HG02571 (cell line): ENCODE results near the gene TFDP2.
"Not testable (repeated sequence)": the region's sequence is repeated elsewhere in the genome, so short reads cannot be mapped to it uniquely, and the experiment has no call there.

Source experiments
- ATAC-seq: cut with Tn5 transposase; IDR thresholded peaks from one replicate; pipeline ENCODE4 v1.9.1; 2021; ENCODE audit warnings: mild to moderate bottlenecking, moderate library complexity; ENCODE audit not compliant: unreplicated experiment

The TFDP2 gene

GRCh38 chr3:141930801-141931200 is 218.5 kb downstream of the TFDP2 start:
- ATAC-seq, result no peak

DNA sequence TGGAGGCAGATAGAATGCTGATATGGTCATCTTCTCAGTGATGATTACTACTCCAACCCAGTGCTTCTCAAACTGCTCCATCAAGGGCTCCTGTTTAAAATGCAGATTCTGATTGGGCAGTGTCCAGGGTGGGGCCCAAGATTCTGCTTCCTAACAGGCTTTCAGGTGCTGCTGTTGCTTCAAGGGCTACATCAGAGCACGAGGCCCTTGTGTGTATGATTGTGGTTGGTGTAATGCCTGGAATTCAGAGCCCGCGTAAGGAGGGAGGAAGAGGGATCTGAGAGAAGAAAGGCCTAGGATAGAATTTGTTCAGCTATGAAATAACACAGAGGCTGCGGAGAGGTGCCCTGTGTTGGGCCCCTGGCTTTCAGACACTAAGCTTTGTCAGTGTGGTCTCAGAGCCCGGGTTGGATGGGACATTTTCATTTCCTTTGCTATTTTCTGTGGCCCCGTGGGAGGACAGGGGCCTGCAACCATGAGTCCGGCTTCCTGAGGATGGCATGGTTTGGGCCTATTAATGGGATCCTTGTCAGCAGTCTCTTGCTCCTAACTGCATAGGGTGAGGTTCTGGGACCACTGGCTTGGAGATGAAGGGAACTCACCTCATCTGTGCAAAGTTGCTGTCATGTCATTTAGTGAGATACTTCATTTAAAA is 219.9 kb downstream of the TFDP2 start:
- no peak for ATAC-seq

- no peak for ATAC-seq
Measured at GRCh38 chr3:141928631-141929270, 220.6 kb downstream of the TFDP2 start.

- ATAC-seq, result no peak
Measured at GRCh38 chr3:141926929-141927328, 222.4 kb downstream of the TFDP2 start.

- not testable (repeated sequence) for ATAC-seq
Measured at GRCh38 chr3:141925677-141926076, 223.7 kb downstream of the TFDP2 start.

GRCh38 chr3:141921316-141921715 is 228.0 kb downstream of the TFDP2 start:
- peak; percentile 68 for ATAC-seq

DNA sequence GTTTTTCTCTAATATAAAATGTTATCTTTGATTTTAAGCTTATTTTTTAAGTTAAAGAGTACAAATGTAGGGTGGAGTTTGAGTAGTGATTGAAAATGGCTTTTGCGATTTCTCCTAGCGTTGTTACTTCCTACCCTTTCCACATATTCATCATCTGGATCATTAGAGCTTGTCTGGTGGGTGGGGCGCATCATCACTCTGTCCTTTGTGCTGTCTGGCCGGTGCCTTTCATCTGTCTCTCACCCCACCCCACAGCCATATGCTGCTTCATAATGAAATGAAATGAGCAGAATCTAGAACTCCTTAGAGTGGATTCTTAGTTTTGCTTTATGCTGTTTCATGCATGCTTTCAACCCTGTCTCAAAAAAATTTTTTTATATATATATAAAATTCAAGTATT is 228.6 kb downstream of the TFDP2 start:
- ATAC-seq, result peak; percentile 36

- ATAC-seq, result no peak
Measured at GRCh38 chr3:141915766-141916165, 233.6 kb downstream of the TFDP2 start.

DNA sequence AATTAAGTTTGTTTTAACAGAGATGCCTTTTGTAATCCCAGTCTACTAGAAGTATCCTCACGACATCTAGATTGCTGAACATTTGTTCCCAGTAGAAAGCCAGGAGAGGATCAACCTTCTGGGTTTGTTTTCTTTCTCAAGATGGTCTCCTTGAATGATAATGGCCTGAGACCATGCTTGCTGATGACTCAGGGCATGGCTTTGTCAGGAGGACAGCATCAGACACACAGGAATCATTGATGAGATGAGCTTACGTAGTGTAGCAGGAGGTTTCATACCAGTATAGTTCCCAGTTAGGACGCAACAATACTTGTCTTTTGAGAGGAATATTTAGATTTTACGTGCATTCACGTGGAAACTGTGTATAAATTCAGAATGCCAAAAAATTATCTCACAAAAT is 234.3 kb downstream of the TFDP2 start:
- ATAC-seq, result no peak

GRCh38 chr3:141914311-141914710 is 235.0 kb downstream of the TFDP2 start:
- ATAC-seq, result no peak

DNA sequence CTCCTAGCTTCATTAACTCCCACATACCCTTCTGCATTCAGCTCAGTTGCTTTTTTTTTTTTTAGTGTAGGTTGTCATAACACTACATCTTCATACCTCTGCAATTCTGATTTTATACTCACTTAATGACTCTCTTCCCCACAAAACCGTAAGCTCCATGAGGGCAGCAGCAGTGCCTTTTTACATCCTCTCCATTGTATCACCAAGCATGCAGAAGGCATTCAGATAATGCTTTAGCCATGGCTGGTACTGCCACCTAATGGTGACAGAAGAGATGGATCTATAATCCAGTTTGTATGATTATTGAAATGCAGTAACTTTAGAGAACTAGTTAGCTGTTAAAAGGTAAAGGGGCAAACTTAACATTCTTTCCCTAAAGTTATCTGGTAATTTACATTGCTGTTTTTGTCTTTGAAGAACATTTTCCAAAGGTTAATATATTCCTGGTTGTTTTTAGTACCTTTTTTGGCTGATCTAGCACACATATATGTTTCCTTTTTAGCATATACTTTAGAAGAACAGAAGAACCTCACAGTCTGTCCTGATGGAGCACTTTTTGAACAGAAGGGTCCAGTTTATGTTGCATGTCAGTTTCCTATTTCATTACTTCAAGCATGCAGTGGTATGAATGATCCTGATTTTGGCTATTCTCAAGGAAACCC is 236.1 kb downstream of the TFDP2 start:
- no peak for ATAC-seq

DNA sequence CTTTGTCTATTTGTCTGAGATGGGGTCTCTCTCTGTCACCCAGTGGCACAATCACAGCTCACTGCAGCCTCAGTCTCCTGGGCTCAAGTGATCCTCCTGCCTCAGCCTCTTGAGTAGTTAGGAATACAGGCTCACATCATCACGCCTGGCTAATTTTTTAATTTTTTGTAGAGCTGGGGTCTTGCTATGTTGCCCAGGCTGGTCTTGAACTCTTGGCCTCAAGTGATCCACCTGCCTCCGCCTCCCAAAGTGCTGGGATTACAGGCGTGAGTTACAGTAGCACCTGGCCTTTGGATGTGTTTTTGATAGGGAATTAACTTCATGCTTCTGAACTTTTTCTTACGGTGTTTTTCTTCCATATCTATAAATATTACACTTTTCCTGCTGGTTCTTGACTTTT is 239.4 kb downstream of the TFDP2 start:
- not testable (repeated sequence) for ATAC-seq

DNA sequence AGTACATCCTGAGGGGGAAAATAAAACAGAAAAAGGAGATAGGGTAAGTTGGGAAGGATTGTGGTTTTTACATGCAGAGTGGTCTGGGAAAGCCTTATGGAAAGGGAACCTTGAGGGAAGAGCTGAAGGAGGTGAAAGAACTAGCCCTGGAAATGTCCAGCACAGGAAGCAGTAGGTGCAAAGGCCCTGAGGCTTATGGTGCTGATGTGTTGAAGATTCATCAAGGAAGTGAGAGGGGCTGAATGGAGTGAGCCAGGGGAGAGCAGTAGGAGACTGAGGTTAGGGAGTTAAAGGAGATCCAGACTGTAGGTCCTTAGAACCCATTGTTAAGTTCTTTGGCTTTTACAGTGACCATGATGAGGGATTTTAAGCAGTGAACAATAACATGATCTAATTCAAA is 239.9 kb downstream of the TFDP2 start:
- ATAC-seq, result no peak

GRCh38 chr3:141905129-141905528 is 244.2 kb downstream of the TFDP2 start:
- no peak for ATAC-seq

GRCh38 chr3:141904203-141904602 is 245.1 kb downstream of the TFDP2 start:
- no peak for ATAC-seq

DNA sequence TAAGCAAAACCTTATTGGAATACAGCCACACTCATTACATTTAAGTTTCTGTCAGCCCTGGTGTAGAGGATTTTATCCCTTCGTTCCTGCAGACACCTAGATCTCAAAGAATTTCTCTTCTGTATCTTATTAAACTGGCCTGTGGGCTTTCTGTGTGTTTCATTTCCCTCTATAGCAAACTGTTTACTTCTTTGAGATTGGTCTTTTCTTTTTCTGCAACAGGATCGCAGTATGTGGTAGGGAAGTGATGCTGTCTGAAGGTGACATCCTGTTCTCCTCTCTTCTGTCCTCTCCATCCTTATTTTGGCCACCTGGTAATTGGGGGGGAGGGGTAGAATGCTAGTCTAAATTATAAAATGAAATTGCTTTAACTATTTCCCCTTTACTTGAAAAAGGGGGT is 247.4 kb downstream of the TFDP2 start:
- no peak for ATAC-seq

DNA sequence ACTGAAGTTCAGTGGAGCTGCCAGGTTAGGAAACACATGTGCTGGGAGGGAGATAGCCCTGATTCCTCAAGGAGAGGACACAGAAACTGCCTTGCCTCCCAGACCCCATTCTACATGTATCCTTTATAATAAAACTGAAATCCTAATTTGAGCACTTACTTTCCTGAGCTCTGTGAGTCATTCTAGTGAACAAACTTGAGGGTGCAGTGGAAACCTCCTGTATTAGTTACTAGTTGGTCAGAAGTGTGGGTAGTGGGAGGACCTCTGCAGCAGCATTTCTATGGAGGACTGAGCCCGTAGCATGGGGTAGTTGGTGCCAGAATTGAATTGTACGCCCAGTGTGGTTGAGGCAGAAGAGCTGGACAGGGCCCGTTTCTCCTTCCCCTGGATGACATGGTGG is 249.0 kb downstream of the TFDP2 start:
- ATAC-seq, result no peak

DNA sequence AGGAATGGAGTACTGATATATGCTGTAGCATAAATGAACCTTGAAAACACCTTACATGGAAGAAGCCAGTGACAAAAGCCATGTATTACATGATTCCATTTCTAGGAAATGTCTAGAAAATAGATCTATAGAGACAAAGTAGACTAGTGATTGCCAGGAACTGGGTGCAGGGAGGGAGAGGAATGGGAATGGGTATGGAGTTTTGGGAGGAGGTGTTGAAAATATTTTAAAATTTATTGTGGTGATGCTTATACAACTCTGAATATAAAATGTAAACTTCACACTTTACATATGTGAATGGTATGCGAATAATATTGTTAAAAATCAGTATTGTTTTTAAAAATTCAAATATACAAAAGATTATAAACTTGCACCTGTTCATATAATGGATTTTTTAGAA is 250.4 kb downstream of the TFDP2 start:
- no peak for ATAC-seq

DNA sequence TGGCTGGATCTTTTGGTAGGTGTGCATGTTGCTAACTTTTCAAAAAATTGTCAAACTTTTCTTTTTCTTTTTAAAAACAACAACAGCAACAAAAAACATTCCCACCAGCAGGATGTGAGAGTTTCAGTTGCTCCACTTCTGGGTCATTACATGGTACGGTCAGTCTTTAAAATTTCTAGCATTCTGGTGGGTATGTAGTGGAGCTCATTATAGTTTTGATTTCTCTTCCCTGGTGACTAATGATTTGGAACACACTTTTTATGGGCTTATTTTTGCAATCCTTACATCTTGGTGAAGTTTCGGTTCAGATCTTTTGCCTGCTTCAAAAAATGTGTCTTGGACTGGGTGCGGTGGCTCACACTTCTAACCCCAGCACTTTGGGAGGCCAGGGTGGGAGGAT is 253.6 kb downstream of the TFDP2 start:
- no peak for ATAC-seq

DNA sequence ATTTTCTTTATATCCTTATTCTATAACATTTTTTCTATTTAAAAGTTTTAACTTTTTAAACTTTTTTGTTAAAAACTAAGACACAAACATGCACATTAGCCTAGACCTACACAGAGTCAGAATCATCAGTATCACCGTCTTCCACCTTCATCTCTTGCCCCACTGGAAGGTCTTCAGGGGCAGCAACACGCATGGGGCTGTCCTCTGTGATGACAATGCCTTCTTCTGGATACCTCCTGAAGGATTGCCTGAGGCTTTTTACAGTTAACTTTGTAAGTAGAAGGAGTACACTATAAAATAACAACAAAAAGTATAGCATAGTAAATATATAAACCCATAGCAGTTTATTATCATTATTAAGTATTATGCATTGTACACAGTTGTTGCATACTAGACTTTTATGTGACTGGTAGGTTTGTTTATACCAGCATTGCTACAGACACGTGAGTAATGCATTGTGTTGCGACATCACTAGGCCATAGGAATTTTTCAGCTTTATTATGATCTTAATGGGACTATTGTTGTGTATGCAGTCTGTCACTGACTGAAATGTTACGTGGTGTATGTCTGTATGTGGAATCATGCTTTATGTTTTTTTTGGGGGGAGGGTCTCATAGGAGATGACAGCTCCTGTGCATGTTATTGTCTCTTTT is 254.7 kb downstream of the TFDP2 start:
- no peak for ATAC-seq
